Tibial artery (tissue), 4 donors: Measurements from ENCODE around the gene KIRREL3.

Experiments used
- DNase-seq, 2 donors: peaks; one replicate each; pipeline ENCODE4 v3.0.0-alpha.2; 2019
- H3K27ac ChIP-seq, 2 donors: fragments of 200-600 bp; sonication (generic) in 1 of 2; 1 replicate in 1 of 2; 2 replicates in 1 of 2; pipeline ENCODE4 v1.5.1; 2018 to 2019; ENCODE audit warnings: mild to moderate bottlenecking in 1 of 2
- H3K27me3 ChIP-seq, 2 donors: fragments of 200-600 bp; sonication (generic) in 1 of 2; one replicate each; pipeline versions ENCODE4 v1.5.1 to v1.6.0; 2016 to 2019
- H3K36me3 ChIP-seq, 3 donors: fragments of 200-600 bp; sonication (generic) in 2 of 3; one replicate each; pipeline ENCODE4 v1.5.1; 2016 to 2019; ENCODE audit warnings: mild to moderate bottlenecking in 2 of 3
- H3K4me1 ChIP-seq, 4 donors: fragments of 200-600 bp; sonication (generic) in 2 of 4; 1 replicate in 3 of 4; 2 replicates in 1 of 4; pipeline ENCODE4 v1.5.1; 2016 to 2019
- H3K4me3 ChIP-seq, 2 donors: fragments of 200-600 bp; sonication (generic) in 1 of 2; 1 replicate in 1 of 2; 2 replicates in 1 of 2; pipeline ENCODE4 v1.5.1; 2018 to 2019; ENCODE audit warnings: mild to moderate bottlenecking in 2 of 2
- H3K9me3 ChIP-seq, 3 donors: fragments of 200-600 bp; sonication (generic) in 1 of 3; one replicate each; pipeline ENCODE4 v1.5.1; 2016 to 2019
- intact Hi-C: fragments of 100-400 bp; cut with DNase I; formaldehyde crosslinking; loops from one replicate; pipeline ENCODE4 v1.15.0; 2023; ENCODE audit warnings: low total_unique reads
- TF ChIP-seq, protein P1 (sequence below), 2 experiments: fragments of 200-600 bp in 1 of 2; fragments of 450-650 bp in 1 of 2; IDR thresholded peaks; one replicate each; pipeline ENCODE4 v1.5.1; 2017 to 2019; ENCODE audit warnings: antibody characterized with exemption in 2 of 2, mild to moderate bottlenecking in 1 of 2, moderate library complexity in 1 of 2

KIRREL3 gene

DNA sequence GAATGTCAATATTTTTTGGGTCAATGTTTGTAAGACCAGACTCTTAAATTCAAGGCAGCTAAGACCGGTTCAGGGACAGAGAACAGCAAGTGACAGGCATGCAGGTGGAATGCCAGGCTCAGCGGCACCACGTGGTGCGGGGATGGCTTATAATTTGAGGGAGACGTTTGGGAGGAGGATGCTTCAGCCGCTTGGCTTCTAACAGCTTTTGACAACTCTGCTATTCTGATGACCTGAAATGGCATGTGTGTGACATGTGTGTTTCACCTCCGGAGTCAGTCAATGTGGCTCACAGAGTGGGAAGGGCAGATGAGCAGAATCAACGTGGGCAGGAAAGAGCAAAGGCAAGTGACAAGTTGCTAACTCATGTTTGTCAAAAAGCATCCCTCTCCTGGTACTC, 228.3 kb downstream of the KIRREL3 start:
- Histone ChIP-seq H3K27ac (no peak overlapping the region), H3K27me3 (no peaks in the 10 kb centered on the region), H3K4me3 (no peak overlapping the region), H3K36me3 (no peaks in the 10 kb centered on the region), H3K9me3 (no peaks in the 10 kb centered on the region), H3K4me1 (no peaks in the 10 kb centered on the region)
- DNase-seq: no peak
- TF ChIP-seq, protein P1, sequence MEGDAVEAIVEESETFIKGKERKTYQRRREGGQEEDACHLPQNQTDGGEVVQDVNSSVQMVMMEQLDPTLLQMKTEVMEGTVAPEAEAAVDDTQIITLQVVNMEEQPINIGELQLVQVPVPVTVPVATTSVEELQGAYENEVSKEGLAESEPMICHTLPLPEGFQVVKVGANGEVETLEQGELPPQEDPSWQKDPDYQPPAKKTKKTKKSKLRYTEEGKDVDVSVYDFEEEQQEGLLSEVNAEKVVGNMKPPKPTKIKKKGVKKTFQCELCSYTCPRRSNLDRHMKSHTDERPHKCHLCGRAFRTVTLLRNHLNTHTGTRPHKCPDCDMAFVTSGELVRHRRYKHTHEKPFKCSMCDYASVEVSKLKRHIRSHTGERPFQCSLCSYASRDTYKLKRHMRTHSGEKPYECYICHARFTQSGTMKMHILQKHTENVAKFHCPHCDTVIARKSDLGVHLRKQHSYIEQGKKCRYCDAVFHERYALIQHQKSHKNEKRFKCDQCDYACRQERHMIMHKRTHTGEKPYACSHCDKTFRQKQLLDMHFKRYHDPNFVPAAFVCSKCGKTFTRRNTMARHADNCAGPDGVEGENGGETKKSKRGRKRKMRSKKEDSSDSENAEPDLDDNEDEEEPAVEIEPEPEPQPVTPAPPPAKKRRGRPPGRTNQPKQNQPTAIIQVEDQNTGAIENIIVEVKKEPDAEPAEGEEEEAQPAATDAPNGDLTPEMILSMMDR (IDR thresholded peaks at IDR 0.05): no peak
- intact Hi-C loops: no loop called here

DNA sequence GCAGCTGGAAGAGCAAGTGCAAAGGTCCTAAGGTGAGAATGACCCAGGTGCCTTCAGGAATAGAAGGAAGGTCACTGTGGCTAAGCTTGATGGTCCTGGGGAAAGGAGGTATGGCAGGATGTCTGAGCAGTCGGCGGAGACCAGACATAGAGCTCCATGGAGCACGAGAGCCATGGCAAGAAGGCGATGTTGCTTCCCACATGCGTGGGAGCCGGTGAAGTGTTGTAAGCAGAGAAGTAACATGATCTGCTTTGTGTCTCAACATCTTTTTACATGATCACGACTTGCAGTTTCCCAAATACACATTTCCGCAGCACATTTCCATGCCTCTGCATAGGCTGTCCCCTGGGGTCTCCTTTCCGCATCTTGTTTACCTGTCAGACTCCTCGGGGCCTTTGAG, 231.9 kb downstream of the KIRREL3 start:
- Histone ChIP-seq H3K27me3 (no peaks in the 10 kb centered on the region), H3K9me3 (no peaks in the 10 kb centered on the region), H3K36me3 (no peaks in the 10 kb centered on the region), H3K4me1 (no peaks in the 10 kb centered on the region), H3K4me3 (no peak overlapping the region), H3K27ac (no peak overlapping the region)
- TF ChIP-seq, protein P1 (IDR thresholded peaks at IDR 0.05): no peak
- intact Hi-C loops: no loop called here
- no peak for DNase-seq

DNA sequence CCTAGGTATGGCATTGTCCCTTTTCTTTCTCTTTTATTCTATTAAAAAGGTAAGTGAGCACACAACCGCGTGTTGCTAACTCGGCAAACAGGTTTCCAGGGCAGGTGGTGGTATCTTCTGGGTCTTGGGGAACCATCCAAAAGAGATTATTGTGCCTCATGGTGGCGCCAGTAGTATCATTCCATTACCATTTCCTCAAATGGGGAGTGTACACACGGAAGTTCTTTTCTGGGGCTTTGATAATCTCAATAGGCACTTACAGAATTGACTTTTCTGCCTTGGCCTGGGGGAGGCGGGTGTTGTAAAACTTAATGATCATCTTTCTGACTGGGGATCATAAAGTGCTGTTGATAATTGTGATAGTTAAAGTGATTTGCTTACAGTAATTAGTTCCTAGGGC, 234.1 kb downstream of the KIRREL3 start:
- Histone ChIP-seq H3K27ac (no peak overlapping the region), H3K4me3 (no peak overlapping the region), H3K36me3 (no peaks in the 10 kb centered on the region), H3K27me3 (no peaks in the 10 kb centered on the region), H3K4me1 (no peaks in the 10 kb centered on the region), H3K9me3 (no peaks in the 10 kb centered on the region)
- TF ChIP-seq, protein P1 (IDR thresholded peaks at IDR 0.05): no peak
- DNase-seq: no peak
- intact Hi-C loops: no loop called here

- intact Hi-C loops: no loop called here
Measured at GRCh38 chr11:126765196-126765595, 235.4 kb downstream of the KIRREL3 start.

DNA sequence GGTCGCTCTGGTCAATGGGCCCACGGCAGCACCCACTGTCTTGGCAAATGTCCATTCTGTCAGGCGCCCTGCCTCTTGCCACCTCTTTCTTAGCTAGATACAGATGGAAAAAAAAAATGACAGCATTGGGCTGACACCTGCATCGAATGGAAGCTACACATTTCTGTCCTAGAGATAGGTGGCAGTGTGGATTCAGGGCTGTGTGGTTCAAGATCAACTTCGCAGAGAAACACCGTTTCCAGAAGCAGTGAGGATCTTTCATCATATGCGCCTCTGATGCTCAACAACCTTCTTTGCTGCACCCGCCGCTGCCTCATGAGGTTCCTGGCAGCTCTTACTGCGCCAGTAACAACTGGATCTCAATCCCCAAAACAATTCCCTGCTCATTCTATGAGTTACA, 236.3 kb downstream of the KIRREL3 start:
- H3K9me3 ChIP-seq: no peaks in the 10 kb centered on the region
- no peaks in the 10 kb centered on the region for H3K36me3 ChIP-seq
- TF ChIP-seq, protein P1 (IDR thresholded peaks at IDR 0.05): no peak
- DNase-seq: no peak
- H3K27ac ChIP-seq: no peak overlapping the region
- H3K4me1 ChIP-seq: no peaks in the 10 kb centered on the region
- intact Hi-C loops: no loop called here
- no peak overlapping the region for H3K4me3 ChIP-seq
- peaks cover 0 to 2% of the 10 kb centered on the region in 2 donors for H3K27me3 ChIP-seq

More at GRCh38 chr11:126765196-126765595, 235.4 kb downstream of the KIRREL3 start:
- Histone ChIP-seq H3K4me1 (no peaks in the 10 kb centered on the region), H3K27ac (no peak overlapping the region), H3K36me3 (no peaks in the 10 kb centered on the region), H3K4me3 (no peak overlapping the region), H3K27me3 (peaks cover 0 to 2% of the 10 kb centered on the region in 2 donors), H3K9me3 (no peaks in the 10 kb centered on the region)
- TF ChIP-seq, protein P1 (IDR thresholded peaks at IDR 0.05): no peak
- DNase-seq: no peak

DNA sequence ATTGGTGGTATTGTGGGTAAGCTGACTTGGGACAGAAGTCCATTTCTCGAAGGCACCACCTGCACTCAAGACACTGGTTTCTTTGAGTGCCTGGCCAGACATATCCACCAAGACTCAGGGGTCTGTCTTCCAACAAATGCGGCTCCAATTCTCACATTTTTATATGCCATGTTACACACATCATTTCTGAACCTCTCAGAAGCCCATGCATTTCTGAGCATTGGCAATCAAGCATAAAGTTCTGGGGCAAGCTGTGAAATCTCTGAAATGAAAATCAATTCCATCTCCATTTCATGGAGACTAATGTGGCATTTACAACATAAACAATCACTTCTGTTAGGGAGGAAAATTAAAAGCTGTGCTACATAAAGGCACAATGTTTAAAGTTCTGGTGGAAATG, 243.7 kb downstream of the KIRREL3 start:
- Histone ChIP-seq H3K27me3 (peaks cover 0 to 2% of the 10 kb centered on the region in 2 donors), H3K27ac (no peak overlapping the region), H3K4me1 (no peaks in the 10 kb centered on the region), H3K9me3 (no peaks in the 10 kb centered on the region), H3K4me3 (no peak overlapping the region), H3K36me3 (no peaks in the 10 kb centered on the region)
- DNase-seq: no peak
- intact Hi-C loops: no loop called here
- TF ChIP-seq, protein P1 (IDR thresholded peaks at IDR 0.05): no peak
